Choroid plexus epithelial cell (primary cell): ENCODE measurements around the gene PARD3B.

Experiments used
- DNase-seq: peaks from one replicate; pipeline ENCODE4 v3.0.0-alpha.2; 2010; ENCODE audit warnings: low read depth
- H3K4me3 ChIP-seq: 2 replicates; pipeline ENCODE4 v1.5.1; 2011; ENCODE audit warnings: low read depth, mild to moderate bottlenecking, control low read depth, low read length, moderate library complexity
- TF ChIP-seq, protein P1 (sequence below): conservative IDR thresholded peaks from 2 replicates; pipeline ENCODE4 v1.5.1; 2011; ENCODE audit warnings: low read depth, mild to moderate bottlenecking, control low read depth, inconsistent platforms, low read length, moderate library complexity

The PARD3B gene

GRCh38 chr2:205427112-205427511 lies 881.8 kb downstream of the PARD3B start:
- peak; percentile 80 for DNase-seq
- TF ChIP-seq, protein P1, sequence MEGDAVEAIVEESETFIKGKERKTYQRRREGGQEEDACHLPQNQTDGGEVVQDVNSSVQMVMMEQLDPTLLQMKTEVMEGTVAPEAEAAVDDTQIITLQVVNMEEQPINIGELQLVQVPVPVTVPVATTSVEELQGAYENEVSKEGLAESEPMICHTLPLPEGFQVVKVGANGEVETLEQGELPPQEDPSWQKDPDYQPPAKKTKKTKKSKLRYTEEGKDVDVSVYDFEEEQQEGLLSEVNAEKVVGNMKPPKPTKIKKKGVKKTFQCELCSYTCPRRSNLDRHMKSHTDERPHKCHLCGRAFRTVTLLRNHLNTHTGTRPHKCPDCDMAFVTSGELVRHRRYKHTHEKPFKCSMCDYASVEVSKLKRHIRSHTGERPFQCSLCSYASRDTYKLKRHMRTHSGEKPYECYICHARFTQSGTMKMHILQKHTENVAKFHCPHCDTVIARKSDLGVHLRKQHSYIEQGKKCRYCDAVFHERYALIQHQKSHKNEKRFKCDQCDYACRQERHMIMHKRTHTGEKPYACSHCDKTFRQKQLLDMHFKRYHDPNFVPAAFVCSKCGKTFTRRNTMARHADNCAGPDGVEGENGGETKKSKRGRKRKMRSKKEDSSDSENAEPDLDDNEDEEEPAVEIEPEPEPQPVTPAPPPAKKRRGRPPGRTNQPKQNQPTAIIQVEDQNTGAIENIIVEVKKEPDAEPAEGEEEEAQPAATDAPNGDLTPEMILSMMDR: no peak
- H3K4me3 ChIP-seq: no peak overlapping the region

DNA sequence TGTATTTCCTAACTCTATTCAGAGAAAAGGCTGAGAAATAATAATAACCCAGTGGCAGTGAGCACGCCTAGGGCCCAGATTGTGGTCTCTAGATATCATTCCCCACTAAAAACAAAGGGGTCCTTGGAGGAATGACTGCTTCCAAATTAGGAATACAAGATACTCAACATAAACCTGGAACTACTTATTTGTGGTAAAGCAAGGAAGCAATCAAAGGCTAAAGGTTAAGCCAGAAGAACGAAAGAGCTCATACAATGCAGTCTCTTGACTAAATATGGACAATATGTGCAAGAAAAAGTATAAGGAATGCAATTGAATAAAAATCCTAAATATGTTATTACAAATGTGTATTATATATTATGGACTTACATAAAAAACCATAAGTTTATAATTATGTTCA lies 883.5 kb downstream of the PARD3B start:
- no peak overlapping the region for H3K4me3 ChIP-seq
- DNase-seq: no peak
- TF ChIP-seq, protein P1: no peak

GRCh38 chr2:205435970-205436369 lies 890.7 kb downstream of the PARD3B start:
- no peak overlapping the region for H3K4me3 ChIP-seq
- TF ChIP-seq, protein P1: no peak
- no peak for DNase-seq

DNA sequence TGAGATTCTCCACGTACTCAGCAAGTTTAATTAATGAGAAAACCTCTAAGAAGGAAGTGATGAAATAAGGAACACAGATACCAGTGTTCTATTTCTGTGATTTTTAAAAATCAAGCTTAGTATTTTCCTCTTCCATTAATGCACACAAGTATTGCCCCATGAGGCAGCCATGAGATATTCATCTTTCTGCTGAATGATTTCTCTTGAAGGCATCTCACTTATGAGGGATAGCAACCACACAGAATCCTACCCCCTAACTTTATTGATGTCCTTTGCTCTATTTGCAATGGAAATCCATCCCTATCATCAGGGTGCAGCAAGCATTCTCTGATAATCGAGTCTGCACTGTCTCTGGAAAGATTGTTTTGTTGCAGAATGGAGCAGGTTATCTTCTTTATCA lies 893.0 kb downstream of the PARD3B start:
- DNase-seq: no peak
- TF ChIP-seq, protein P1: no peak

GRCh38 chr2:205439621-205440020 lies 894.3 kb downstream of the PARD3B start:
- TF ChIP-seq, protein P1: no peak
- no peak for DNase-seq
- H3K4me3 ChIP-seq: no peak overlapping the region

More for the DNA sequence above, 893.0 kb downstream of the PARD3B start:
- H3K4me3 ChIP-seq: no peak overlapping the region

DNA sequence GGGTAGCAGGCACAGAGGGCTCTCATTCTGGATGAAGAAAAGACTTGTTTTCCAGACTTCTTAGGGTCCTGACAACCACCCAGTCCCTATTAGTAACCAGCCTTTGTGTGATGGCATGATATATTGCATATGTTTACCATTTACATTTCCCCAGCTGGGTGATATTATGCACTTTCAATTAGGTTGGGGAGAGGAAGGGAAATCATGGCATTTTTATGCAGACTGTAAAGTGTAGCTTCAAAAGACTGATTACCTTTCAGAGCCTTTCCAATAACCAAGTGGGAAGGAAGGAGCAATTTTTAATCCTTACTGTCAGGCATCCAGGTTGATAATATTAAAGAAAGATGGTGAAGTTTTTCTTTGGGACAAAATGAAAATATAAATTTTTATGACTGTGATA lies 896.2 kb downstream of the PARD3B start:
- TF ChIP-seq, protein P1: no peak
- H3K4me3 ChIP-seq: no peak overlapping the region
- no peak for DNase-seq

DNA sequence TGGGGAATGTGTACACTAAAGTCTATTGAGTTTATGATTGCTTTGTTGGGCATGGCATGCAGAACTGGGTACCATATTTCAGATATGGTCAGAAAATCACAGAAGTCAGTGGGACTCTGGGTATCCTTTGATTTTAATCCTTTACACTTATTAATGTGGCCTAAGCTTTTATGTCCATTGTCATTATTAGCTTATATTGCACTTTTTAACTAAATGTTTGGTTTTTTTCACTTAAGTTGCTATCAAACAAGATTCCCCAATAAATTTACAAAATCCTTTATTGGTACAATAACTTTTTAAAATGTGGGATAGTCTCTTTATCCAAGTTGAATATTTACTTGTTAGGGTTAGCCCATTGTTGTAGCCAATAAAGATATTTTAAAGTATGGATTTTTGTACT lies 902.9 kb downstream of the PARD3B start:
- TF ChIP-seq, protein P1: no peak
- no peak overlapping the region for H3K4me3 ChIP-seq
- DNase-seq: no peak
